ENCODE data around the gene CDH6.

The CDH6 gene

DNA sequence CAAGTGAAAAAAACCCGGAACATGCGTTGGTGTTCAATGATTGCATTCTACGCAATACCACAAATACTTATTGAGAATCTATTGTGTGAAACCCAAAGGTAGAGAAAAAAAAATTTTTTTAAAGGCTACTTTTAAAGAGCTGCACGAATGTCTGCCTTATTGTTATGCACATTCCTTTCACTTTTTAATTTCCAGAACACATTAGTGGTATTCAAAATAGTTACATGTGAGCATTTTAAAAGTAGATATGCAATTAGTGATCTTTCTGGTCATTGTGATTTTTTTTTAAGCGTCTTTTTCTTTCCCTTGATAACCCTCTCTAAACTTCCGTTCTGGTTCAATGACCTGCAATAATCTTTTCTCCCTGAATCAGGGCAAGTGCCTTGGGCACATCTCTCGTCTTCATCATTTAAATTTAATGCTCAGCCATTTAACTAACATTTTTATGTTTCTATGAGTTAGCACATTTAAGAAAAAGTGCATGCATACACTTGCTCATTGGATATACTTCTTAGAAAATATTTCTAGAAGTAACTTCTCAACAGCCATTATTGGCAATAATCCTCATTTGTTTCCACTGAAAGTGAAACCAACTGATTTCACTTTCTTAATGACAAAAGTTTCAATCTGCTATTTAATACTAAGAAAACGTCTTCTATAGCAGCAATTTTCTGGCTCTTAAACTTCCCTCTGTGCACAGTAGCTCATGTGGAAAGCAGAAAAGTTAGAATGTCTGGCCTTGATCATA, 80.3 kb downstream of the CDH6 start:
- peak; percentile 27 for DNase-seq (ENCODE audit: low read depth)
- TF ChIP-seq, protein P1, sequence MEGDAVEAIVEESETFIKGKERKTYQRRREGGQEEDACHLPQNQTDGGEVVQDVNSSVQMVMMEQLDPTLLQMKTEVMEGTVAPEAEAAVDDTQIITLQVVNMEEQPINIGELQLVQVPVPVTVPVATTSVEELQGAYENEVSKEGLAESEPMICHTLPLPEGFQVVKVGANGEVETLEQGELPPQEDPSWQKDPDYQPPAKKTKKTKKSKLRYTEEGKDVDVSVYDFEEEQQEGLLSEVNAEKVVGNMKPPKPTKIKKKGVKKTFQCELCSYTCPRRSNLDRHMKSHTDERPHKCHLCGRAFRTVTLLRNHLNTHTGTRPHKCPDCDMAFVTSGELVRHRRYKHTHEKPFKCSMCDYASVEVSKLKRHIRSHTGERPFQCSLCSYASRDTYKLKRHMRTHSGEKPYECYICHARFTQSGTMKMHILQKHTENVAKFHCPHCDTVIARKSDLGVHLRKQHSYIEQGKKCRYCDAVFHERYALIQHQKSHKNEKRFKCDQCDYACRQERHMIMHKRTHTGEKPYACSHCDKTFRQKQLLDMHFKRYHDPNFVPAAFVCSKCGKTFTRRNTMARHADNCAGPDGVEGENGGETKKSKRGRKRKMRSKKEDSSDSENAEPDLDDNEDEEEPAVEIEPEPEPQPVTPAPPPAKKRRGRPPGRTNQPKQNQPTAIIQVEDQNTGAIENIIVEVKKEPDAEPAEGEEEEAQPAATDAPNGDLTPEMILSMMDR (conservative IDR thresholded peaks at IDR 0.05; ENCODE audit: low read depth, low read length): no peak
- H3K4me3 ChIP-seq (ENCODE audit: low read depth, low read length): no peak overlapping the region

DNA sequence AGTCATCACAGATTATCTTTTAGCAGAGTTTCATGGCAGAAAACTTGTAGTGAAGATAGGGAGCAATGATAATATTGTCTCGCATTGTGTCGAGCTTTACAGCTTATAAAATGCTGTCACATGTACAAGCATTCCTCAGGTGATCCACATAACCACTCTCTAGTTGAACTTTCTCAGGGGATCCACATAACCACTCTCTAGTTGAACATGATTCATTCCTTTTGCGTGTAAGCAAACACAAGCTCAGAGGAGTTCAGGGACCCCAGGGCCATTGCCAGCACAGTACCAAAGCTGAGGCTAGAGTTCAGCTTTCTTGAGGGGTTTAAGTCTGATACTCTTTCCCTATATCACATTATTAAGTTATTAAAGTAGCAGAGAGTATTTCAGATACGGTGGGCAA, 86.7 kb downstream of the CDH6 start:
- TF ChIP-seq, protein P1 (conservative IDR thresholded peaks at IDR 0.05; ENCODE audit: low read depth, low read length): no peak
- no peak overlapping the region for H3K4me3 ChIP-seq (ENCODE audit: low read depth, low read length)
- DNase-seq (ENCODE audit: low read depth): peak; percentile 57

DNA sequence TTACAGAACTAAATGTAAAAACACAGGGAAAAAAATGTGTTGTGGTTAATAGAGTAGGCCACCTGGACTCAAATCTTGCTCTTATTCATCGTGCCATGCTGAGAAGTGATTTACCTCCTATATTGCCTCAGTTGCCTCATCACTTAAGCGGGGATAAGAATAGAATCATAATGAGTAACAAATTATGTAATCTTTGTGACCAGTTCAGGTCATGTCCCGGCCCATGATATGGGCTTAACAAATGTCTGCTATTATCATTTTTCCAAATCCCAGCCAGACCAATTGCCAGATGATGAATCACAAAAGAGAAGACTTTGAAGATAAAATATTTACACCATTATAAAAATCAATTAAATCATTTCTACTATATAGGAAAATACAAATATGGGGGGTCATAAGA, 89.8 kb downstream of the CDH6 start:
- H3K4me3 ChIP-seq (ENCODE audit: low read depth, low read length): no peak overlapping the region
- TF ChIP-seq, protein P1 (conservative IDR thresholded peaks at IDR 0.05; ENCODE audit: low read depth, low read length): no peak
- no peak for DNase-seq (ENCODE audit: low read depth)

DNA sequence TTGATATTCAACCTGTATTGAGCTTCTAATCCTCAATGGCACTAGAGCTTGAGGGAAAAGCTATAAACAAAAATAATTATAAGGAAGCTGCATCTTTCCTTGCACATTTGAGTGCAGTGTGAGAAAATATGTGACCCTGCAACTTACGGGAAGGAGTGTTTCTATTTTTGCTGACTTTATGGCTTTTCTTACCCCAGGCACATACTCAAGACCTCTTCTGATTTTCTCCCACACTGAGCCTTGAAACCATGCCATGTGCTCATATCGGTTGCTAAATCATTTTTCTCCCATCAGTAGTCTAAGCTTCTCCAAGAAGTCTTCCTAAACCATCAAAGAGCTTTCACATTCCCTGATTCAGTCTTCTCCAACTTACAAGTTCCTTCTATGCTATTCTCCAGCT, 91.5 kb downstream of the CDH6 start:
- peak; percentile 47 for DNase-seq (ENCODE audit: low read depth)
- TF ChIP-seq, protein P1 (conservative IDR thresholded peaks at IDR 0.05; ENCODE audit: low read depth, low read length): no peak
- H3K4me3 ChIP-seq (ENCODE audit: low read depth, low read length): no peak overlapping the region

DNA sequence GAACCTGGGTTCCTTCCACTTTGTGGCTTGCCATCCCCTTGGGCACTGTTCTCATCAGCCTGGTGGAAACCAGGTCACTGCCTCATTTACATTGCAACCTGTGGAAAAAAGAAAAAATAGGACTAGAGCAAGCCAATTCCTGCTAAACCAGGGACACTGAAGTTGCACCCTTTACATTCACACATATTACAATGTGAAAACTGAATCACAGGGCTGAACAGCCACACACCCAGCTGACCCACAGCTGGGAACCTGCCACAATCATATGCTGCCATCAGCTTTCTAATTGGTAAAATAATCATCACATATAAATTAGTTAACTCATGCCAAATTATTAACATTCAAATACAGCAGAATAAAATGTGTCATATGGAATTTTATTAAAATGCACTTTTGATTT, 94.5 kb downstream of the CDH6 start:
- DNase-seq (ENCODE audit: low read depth): no peak
- no peak overlapping the region for H3K4me3 ChIP-seq (ENCODE audit: low read depth, low read length)
- TF ChIP-seq, protein P1 (conservative IDR thresholded peaks at IDR 0.05; ENCODE audit: low read depth, low read length): no peak

- TF ChIP-seq, protein P1 (conservative IDR thresholded peaks at IDR 0.05; ENCODE audit: low read depth, low read length): no peak
- DNase-seq (ENCODE audit: low read depth): no peak
- H3K4me3 ChIP-seq (ENCODE audit: low read depth, low read length): no peak overlapping the region
These were observed 95.9 kb downstream of the CDH6 start for GRCh38 chr5:31289429-31289828.

- TF ChIP-seq, protein P1 (conservative IDR thresholded peaks at IDR 0.05; ENCODE audit: low read depth, low read length): no peak
- no peak for DNase-seq (ENCODE audit: low read depth)
These were observed 97.9 kb downstream of the CDH6 start for GRCh38 chr5:31291323-31291854.

More at GRCh38 chr5:31291323-31291854, 97.9 kb downstream of the CDH6 start:
- H3K4me3 ChIP-seq (ENCODE audit: low read depth, low read length): no peak overlapping the region

All from choroid plexus epithelial cell (primary cell).